ENCODE measurements around the gene PGLYRP1.

- TF ChIP-seq CTCF (IDR thresholded peaks at IDR 0.05; ENCODE audit: insufficient read depth, low read depth, low read length) (no peak), EZH2 (IDR thresholded peaks at IDR 0.05; ENCODE audit: insufficient read depth, low read length) (no peak)
These were observed 20.1 kb downstream of the PGLYRP1 start for GRCh38 chr19:46002678-46003275.

Measured in astrocyte (in vitro differentiated cells and primary cell).